Osteocyte (in vitro differentiated cells): ENCODE results near the gene ACTR3. TPM values are rescaled to one million over a fixed set of nuclear protein-coding genes. Genes with fewer than 3 reads are reported as not detected.

Experiments
- DNase-seq: peaks from one replicate; pipeline ENCODE4 v3.0.0; 2021; ENCODE audit warnings: mixed read lengths; ENCODE audit not compliant: unreplicated experiment; ENCODE audit errors: extremely low spot score
- H3K27ac Mint-ChIP-seq: one replicate; pipeline ENCODE4 v1.8.0; 2021; ENCODE audit warnings: mild to moderate bottlenecking, mixed read lengths; ENCODE audit not compliant: unreplicated experiment
- H3K27me3 Mint-ChIP-seq: one replicate; pipeline ENCODE4 v1.8.0; 2021; ENCODE audit warnings: mixed read lengths; ENCODE audit not compliant: unreplicated experiment
- H3K36me3 Mint-ChIP-seq: one replicate; pipeline ENCODE4 v1.8.0; 2021; ENCODE audit warnings: mixed read lengths; ENCODE audit not compliant: unreplicated experiment
- H3K4me1 Mint-ChIP-seq: one replicate; pipeline ENCODE4 v1.8.0; 2021; ENCODE audit warnings: mixed read lengths; ENCODE audit not compliant: unreplicated experiment
- H3K4me3 Mint-ChIP-seq: one replicate; pipeline ENCODE4 v1.8.0; 2021; ENCODE audit warnings: mild to moderate bottlenecking, moderate library complexity, mixed read lengths; ENCODE audit not compliant: unreplicated experiment
- H3K9me3 Mint-ChIP-seq: one replicate; pipeline ENCODE4 v1.8.0; 2021; ENCODE audit warnings: mixed read lengths; ENCODE audit not compliant: unreplicated experiment
- total RNA-seq: library from RNA; stranded (reverse); gene quantifications from 2 replicates; pipeline ENCODE4 v1.2.1, GENCODE V29; 2021
- TF ChIP-seq, protein P1 (sequence below): fragments of 200-600 bp; sonication (generic); IDR thresholded peaks from 2 replicates; pipeline ENCODE4 v1.5.0; 2021; ENCODE audit warnings: antibody characterized with exemption, mild to moderate bottlenecking, moderate library complexity

The ACTR3 gene
- total RNA-seq, 1 donor from 2014 or later: 255 TPM

DNA sequence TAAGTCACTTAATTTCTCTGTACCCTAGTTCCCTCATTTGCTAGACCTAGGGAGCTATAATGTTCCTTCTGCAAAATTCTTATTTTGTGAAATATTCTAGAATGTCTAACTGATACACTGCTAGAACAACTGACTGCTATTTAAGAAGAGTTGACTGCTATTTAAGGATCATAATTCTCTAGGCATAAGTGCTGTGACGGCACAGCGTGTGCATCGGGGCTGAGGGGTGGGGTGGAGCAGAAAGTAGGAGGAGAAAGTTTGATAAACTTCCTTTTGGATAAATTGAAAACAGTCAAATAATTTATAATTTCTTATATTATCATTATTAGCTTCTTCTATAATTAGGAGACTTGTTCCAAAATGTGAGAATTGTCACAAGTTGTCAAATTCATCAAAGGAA is 10.4 kb upstream of the ACTR3 start:
- Mint-ChIP-seq H3K4me3 (no peak overlapping the region), H3K36me3 (peaks cover 3% of the 10 kb centered on the region), H3K4me1 (peaks cover 18% of the 10 kb centered on the region), H3K9me3 (no peaks in the 10 kb centered on the region), H3K27me3 (no peaks in the 10 kb centered on the region), H3K27ac (no peak overlapping the region)
- TF ChIP-seq, protein P1, sequence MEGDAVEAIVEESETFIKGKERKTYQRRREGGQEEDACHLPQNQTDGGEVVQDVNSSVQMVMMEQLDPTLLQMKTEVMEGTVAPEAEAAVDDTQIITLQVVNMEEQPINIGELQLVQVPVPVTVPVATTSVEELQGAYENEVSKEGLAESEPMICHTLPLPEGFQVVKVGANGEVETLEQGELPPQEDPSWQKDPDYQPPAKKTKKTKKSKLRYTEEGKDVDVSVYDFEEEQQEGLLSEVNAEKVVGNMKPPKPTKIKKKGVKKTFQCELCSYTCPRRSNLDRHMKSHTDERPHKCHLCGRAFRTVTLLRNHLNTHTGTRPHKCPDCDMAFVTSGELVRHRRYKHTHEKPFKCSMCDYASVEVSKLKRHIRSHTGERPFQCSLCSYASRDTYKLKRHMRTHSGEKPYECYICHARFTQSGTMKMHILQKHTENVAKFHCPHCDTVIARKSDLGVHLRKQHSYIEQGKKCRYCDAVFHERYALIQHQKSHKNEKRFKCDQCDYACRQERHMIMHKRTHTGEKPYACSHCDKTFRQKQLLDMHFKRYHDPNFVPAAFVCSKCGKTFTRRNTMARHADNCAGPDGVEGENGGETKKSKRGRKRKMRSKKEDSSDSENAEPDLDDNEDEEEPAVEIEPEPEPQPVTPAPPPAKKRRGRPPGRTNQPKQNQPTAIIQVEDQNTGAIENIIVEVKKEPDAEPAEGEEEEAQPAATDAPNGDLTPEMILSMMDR: no peak
- DNase-seq: no peak

DNA sequence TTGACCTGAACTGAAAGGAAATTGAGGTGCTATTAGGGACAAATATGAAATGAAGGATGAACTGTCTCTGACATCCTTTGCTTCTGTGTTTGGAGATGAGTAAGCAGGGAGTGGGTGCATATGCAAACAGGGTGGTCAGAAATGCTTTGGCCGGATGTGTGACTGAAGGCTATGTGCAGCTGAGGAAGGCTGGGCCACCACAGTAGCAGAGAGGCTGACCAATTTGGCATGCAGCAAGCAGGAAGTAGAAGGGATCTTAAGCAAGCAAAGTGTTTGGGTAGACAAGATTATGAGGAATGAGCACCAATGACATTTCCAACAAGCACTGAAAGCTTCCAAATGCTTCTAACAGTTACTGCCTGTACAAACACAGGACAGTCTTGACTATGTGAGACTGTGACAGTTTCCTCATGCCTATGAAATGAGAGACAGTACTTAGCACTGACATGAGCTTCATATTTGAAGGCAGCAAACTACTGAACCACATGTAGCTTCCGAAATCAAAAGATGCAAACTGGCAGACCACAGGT is 3.3 kb upstream of the ACTR3 start:
- Mint-ChIP-seq H3K27ac (peak overlapping the region; percentile 80), H3K36me3 (peaks cover 3% of the 10 kb centered on the region), H3K4me3 (peak overlapping the region; percentile 19)

DNA sequence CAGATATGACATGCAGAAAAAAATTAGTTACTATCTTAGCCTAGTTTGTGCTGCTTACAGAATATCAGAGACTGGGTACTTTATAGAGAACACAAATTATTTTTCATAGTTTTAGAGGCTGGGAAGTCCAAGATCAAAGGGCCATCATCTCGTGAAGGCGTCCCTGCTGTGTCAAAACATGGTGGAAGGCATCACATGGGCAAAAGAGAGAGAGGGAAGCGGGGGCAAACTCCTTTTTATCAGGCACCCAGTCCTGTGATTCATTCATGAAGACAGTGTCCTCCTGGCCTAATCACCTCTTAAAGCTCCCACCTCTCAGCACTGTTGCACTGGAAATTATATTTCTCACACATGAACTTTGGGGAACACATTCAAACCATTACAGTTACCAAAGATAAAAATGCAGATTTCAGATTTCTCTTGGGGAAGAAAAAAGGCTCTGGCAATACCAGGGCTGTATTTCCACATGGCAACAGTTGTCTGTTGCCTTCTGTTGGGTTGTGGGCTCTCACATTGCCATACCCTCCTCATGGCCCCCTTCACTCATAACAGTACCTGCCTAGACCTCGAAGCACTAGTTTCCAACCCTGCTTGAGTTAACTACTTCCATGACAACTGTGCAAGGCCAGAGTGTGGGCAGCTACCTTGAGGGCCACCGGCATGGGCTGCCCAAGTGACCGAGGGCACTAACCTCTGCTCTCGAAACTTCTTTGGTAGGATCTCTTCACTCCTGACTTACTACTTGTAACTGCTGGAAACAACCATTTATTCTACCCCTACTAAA is 2.7 kb upstream of the ACTR3 start:
- Mint-ChIP-seq H3K27ac (peak overlapping the region; percentile 80), H3K36me3 (peaks cover 3% of the 10 kb centered on the region), H3K9me3 (no peaks in the 10 kb centered on the region), H3K4me3 (peak overlapping the region; percentile 19), H3K27me3 (no peaks in the 10 kb centered on the region), H3K4me1 (peaks cover 38% of the 10 kb centered on the region)
- TF ChIP-seq, protein P1: no peak
- no peak for DNase-seq

More for the DNA sequence above, 3.3 kb upstream of the ACTR3 start:
- no peaks in the 10 kb centered on the region for H3K9me3 Mint-ChIP-seq
- DNase-seq: no peak
- no peaks in the 10 kb centered on the region for H3K27me3 Mint-ChIP-seq
- H3K4me1 Mint-ChIP-seq: peaks cover 31% of the 10 kb centered on the region
- TF ChIP-seq, protein P1: no peak

DNA sequence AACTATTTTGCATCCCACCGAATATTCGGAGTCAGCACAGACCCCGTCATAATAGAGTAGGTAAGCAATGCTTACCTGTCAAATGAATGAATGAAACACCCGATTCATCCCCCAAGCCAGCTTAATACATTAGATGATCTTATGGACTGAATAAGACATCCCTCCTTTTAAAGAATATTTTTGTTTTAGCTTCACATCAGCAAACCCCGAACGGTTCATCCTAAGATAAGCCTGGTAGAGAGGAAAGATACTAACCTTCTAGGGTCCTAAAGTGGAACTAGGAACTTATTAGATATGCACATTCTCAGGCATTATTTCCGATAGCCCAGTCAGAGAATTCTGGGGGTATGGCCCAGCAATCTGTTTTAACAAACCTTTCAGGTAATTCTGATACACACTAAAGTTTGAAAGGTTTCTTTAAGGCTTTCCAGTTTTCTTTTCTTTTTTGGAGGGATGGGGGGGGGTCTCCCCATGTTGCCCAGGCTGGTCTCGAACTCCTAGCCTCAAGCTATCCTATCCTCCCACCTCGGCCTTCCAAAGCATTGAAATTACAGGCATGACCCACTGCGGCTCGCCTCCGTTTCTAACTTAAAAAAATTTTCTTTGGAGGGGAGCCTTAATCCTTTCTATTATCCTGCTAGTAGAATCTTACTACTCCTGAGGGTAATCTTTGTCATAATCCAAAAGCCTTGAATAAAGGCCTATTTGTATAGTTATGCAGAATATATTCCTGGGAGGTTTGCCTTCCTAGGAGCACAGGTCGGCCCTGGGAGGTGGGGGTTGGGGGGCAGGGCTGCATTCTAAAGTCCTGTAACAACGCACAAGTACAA is 1.0 kb upstream of the ACTR3 start:
- Mint-ChIP-seq H3K27me3 (no peaks in the 10 kb centered on the region), H3K36me3 (peaks cover 4% of the 10 kb centered on the region), H3K27ac (peak overlapping the region; percentile 99), H3K9me3 (no peaks in the 10 kb centered on the region), H3K4me3 (peak overlapping the region; percentile 98), H3K4me1 (peaks cover 54% of the 10 kb centered on the region)
- TF ChIP-seq, protein P1: no peak
- no peak for DNase-seq
